Endothelial cell of umbilical vein (primary cell): Measurements from ENCODE around the gene ZKSCAN2. TPM values are rescaled to one million over a fixed set of nuclear protein-coding genes. Genes with fewer than 3 reads are reported as not detected.

Experiments
- BruUV-seq: library from RNA; stranded (reverse); fragments of 400-500 nt; replicated peaks from 2 replicates; lab custom pipeline; 2021; lab: Mats Ljungman, UMichigan
- CTCF ChIA-PET: fragments of 300-600, 350-600 bp; sonication (Branson Sonifier 250); formaldehyde crosslinking; loops from one replicate; lab custom pipeline; 2021; ENCODE audit warnings: antibody characterized with exemption, inconsistent platforms; lab: Charles Lee
- POLR2A ChIA-PET: fragments of 300-600, 350-600 bp; sonication (Branson Sonifier 250); formaldehyde crosslinking; loops from one replicate; lab custom pipeline; 2021; ENCODE audit warnings: antibody characterized with exemption, inconsistent platforms; lab: Charles Lee
- DNase-seq: peaks from one replicate; pipeline ENCODE4 v3.0.0-alpha.2; 2011; ENCODE audit warnings: low read depth, low spot score
- FAIRE-seq: peaks from 2 replicates; lab custom pipeline; 2011; peaks lifted over from hg19 to GRCh38; lab: Jason Lieb, UNC
- H2AFZ ChIP-seq: 2 replicates; pipeline ENCODE4 v1.6.0; 2012; ENCODE audit warnings: low read depth, low read length, control low read depth, inconsistent platforms
- H3K27ac ChIP-seq: 2 replicates; pipeline ENCODE4 v1.5.1; 2011; ENCODE audit warnings: low read depth, mild to moderate bottlenecking, control low read depth, low read length, moderate library complexity; ENCODE audit not compliant: insufficient read depth
- H3K27me3 ChIP-seq, 2 experiments: 2 replicates each; pipeline versions ENCODE4 v1.6.0 to v1.6.1; 2011; ENCODE audit warnings: low read length in 2 of 2, mixed read lengths in 1 of 2; ENCODE audit not compliant: control insufficient read depth in 2 of 2, insufficient read depth in 2 of 2
- H3K36me3 ChIP-seq, 2 experiments: 2 replicates in 1 of 2; 3 replicates in 1 of 2; pipeline ENCODE4 v1.5.1; 2011; ENCODE audit warnings: low read length in 2 of 2, mild to moderate bottlenecking in 1 of 2, moderate library complexity in 1 of 2; ENCODE audit not compliant: control insufficient read depth in 2 of 2, insufficient read depth in 2 of 2; ENCODE audit errors: extremely low read depth in 1 of 2
- H3K4me1 ChIP-seq: 3 replicates; pipeline ENCODE4 v1.5.1; 2011; ENCODE audit warnings: mild to moderate bottlenecking, low read length; ENCODE audit not compliant: control insufficient read depth, insufficient read depth; ENCODE audit errors: extremely low read depth
- H3K4me2 ChIP-seq: 2 replicates; pipeline ENCODE4 v1.6.1; 2011; ENCODE audit warnings: low read length, control low read depth, mixed read lengths; ENCODE audit not compliant: insufficient read depth
- H3K4me3 ChIP-seq, 3 experiments: fragments of 200-600 bp in 1 of 3; sonication (generic), shearing (Covaris generic) in 1 of 3; replicated peaks in 1 of 3; 2 replicates each; pipeline ENCODE4 v1.5.1; 2011 to 2016; ENCODE audit warnings: control low read depth in 3 of 3, low read length in 3 of 3, mild to moderate bottlenecking in 2 of 3, inconsistent platforms in 1 of 3, low read depth in 1 of 3, moderate library complexity in 1 of 3; ENCODE audit not compliant: insufficient read depth in 1 of 3
- H3K79me2 ChIP-seq: 2 replicates; pipeline ENCODE4 v1.6.0; 2012; ENCODE audit warnings: low read length, inconsistent platforms; ENCODE audit not compliant: control insufficient read depth, insufficient read depth
- H3K9ac ChIP-seq: replicated peaks from 2 replicates; pipeline ENCODE3; 2011; ENCODE audit warnings: low read length, control low read depth; ENCODE audit not compliant: insufficient read depth; ENCODE audit errors: extremely low read depth
- H3K9me1 ChIP-seq: replicated peaks from 3 replicates; pipeline ENCODE4 v1.6.0; 2011; ENCODE audit warnings: mild to moderate bottlenecking, low read length; ENCODE audit not compliant: control insufficient read depth, insufficient read depth; ENCODE audit errors: extremely low read depth
- H3K9me3 ChIP-seq: replicated peaks from 2 replicates; pipeline ENCODE4 v1.5.1; 2012; ENCODE audit warnings: low read length, inconsistent platforms; ENCODE audit not compliant: control insufficient read depth, insufficient read depth
- H4K20me1 ChIP-seq: replicated peaks from 2 replicates; pipeline ENCODE3; 2011; ENCODE audit warnings: mild to moderate bottlenecking, low read length; ENCODE audit not compliant: control insufficient read depth, insufficient read depth; ENCODE audit errors: extremely low read depth
- CTCF ChIP-seq, 2 donors: IDR thresholded peaks; 1 replicate in 1 of 2; 2 replicates in 1 of 2; pipeline ENCODE4 v1.5.1; 2011; ENCODE audit warnings: low read length in 2 of 2, mild to moderate bottlenecking in 2 of 2, moderate library complexity in 2 of 2, control low read depth in 1 of 2, inconsistent platforms in 1 of 2, low read depth in 1 of 2; ENCODE audit not compliant: insufficient read depth in 1 of 2; ENCODE audit errors: extremely low read depth in 1 of 2
- EZH2 ChIP-seq: IDR thresholded peaks from 2 replicates; pipeline ENCODE4 v1.6.1; 2012; ENCODE audit warnings: borderline replicate concordance, low read depth, mild to moderate bottlenecking, moderate library complexity, low read length, inconsistent platforms; ENCODE audit not compliant: severe bottlenecking
- FOS ChIP-seq: IDR thresholded peaks from 2 replicates; pipeline ENCODE4 v1.6.1; 2011; ENCODE audit warnings: mild to moderate bottlenecking, low read length, moderate library complexity, borderline replicate concordance; ENCODE audit not compliant: insufficient read depth
- GATA2 ChIP-seq: IDR thresholded peaks from 2 replicates; pipeline ENCODE4 v1.7.0; 2011; ENCODE audit warnings: low read depth, mild to moderate bottlenecking, moderate library complexity, mixed read lengths, low read length; ENCODE audit not compliant: insufficient read length, insufficient read depth
- JUN ChIP-seq: IDR thresholded peaks from 2 replicates; pipeline ENCODE4 v1.6.1; 2011; ENCODE audit warnings: borderline replicate concordance, low read depth; ENCODE audit not compliant: insufficient read length, insufficient read depth
- MAX ChIP-seq: IDR thresholded peaks from 2 replicates; pipeline ENCODE4 v1.6.1; 2011; ENCODE audit not compliant: insufficient read depth, insufficient read length
- MYC ChIP-seq: IDR thresholded peaks from one replicate; pipeline ENCODE4 v1.6.1; 2011; ENCODE audit warnings: mild to moderate bottlenecking, low read depth, low read length
- POLR2A ChIP-seq: IDR thresholded peaks from 2 replicates; pipeline ENCODE4 v1.6.1; 2012; ENCODE audit warnings: low read depth, mild to moderate bottlenecking, control low read depth, low read length
- POLR2AphosphoS5 ChIP-seq: IDR thresholded peaks from 2 replicates; pipeline ENCODE4 v1.6.1; 2012; ENCODE audit warnings: low read depth, mild to moderate bottlenecking, control low read depth, low read length, moderate library complexity; ENCODE audit not compliant: insufficient read depth
- dilution Hi-C: fragments of 300-500 bp; cut with MboI; formaldehyde crosslinking; loops from one replicate; pipeline ENCODE4 v1.15.0; 2019; ENCODE audit warnings: low sequenced_read_pairs; ENCODE audit not compliant: extremely low pct_ligation_motif_present
- intact Hi-C: fragments of 100-400 bp; cut with micrococcal nuclease; formaldehyde crosslinking; loops from one replicate; pipeline ENCODE4 v1.10.0; 2022
- polyA plus RNA-seq, 4 experiments: library from polyadenylated mRNA; depleted of rRNA in 3 of 4; stranded (reverse) in 3 of 4; unstranded in 1 of 4; fragments of >200 nt; gene quantifications; 2 replicates each; pipeline versions ENCODE4 v1.2.1 to v1.2.3, GENCODE V29; 2011 to 2012; ENCODE audit warnings: missing spikeins in 1 of 4
- total RNA-seq: library from RNA; stranded (reverse); gene quantifications from 2 replicates; pipeline ENCODE4 v1.2.3, GENCODE V29; 2021

The ZKSCAN2 gene
- total and polyA plus RNA-seq, 2 donors (not counting 3 experiments of a cell fraction or from before 2014, with no cell fraction given): 1.4 to 4.7 TPM

- ChIA-PET CTCF (interaction anchor here (1.0 to 2.7 kb wide), 2 partner anchors 9 to 1840 kb away, joined by 3 to 11 read pairs; no protein-coding TSS in a partner anchor), POLR2A (no interaction called here)
- H3K4me3 ChIP-seq: no peak overlapping the region
- H3K27ac ChIP-seq: no peak overlapping the region
- TF ChIP-seq FOS: no peak
- no peak for TF ChIP-seq POLR2AphosphoS5
- TF ChIP-seq JUN: no peak
- no peak for TF ChIP-seq CTCF (IDR thresholded peaks at IDR 0.05; ENCODE audit: extremely low read depth in 1 of 2, insufficient read depth in 1 of 2, low read depth in 1 of 2, low read length in 2 of 2)
- TF ChIP-seq POLR2A: no peak
- no peak for TF ChIP-seq MYC
- TF ChIP-seq GATA2: no peak
- no peak for TF ChIP-seq EZH2
- TF ChIP-seq MAX: no peak
- dilution Hi-C loops (no loop called here), intact Hi-C loops (no loop called here)
- no peaks in the 10 kb centered on the region for H3K9me3 ChIP-seq
- no peaks in the 10 kb centered on the region for H3K9me1 ChIP-seq
- no peak overlapping the region for H3K9ac ChIP-seq
- H3K4me1 ChIP-seq: no peaks in the 10 kb centered on the region
- BruUV-seq: no TSS peak
- H3K27me3 ChIP-seq: no peaks in the 10 kb centered on the region
- H2AFZ ChIP-seq: no peak overlapping the region
- FAIRE-seq (no peak), DNase-seq (no peak)
- H4K20me1 ChIP-seq: peaks cover under 1% of the 10 kb centered on the region
- no peak overlapping the region for H3K4me2 ChIP-seq
- H3K36me3 ChIP-seq: no peaks in the 10 kb centered on the region
- H3K79me2 ChIP-seq: no peaks in the 10 kb centered on the region
Observed at GRCh38 chr16:25269879-25270278, 12.2 kb upstream of the ZKSCAN2 start.
